Smooth muscle cell (in vitro differentiated cells): ENCODE results near the gene GLOD4. TPM values are rescaled to one million over a fixed set of nuclear protein-coding genes. Genes with fewer than 3 reads are reported as not detected.
A peak's percentile ranks its signal among the peaks of the same experiment; 100 is the strongest.
"Not testable (repeated sequence)": the region's sequence is repeated elsewhere in the genome, so short reads cannot be mapped to it uniquely, and the experiment has no call there.

Source experiments
- DNase-seq: peaks from one replicate; lab custom pipeline; 2025; ENCODE audit not compliant: unreplicated experiment; lab: John Stamatoyannopoulos, UW
- H2AFZ ChIP-seq: fragments of 200-600 bp; sonication (generic); 2 replicates; pipeline ENCODE4 v1.6.0; 2016; ENCODE audit warnings: antibody characterized with exemption, low read depth, mild to moderate bottlenecking
- H3F3A ChIP-seq: fragments of 200-600 bp; sonication (generic); 2 replicates; pipeline ENCODE4 v1.6.0; 2017; ENCODE audit warnings: antibody characterized with exemption, low read depth
- H3K27ac ChIP-seq: fragments of 200-600 bp; sonication (generic); 2 replicates; pipeline ENCODE4 v1.5.1; 2016; ENCODE audit warnings: low read depth, mild to moderate bottlenecking
- H3K27me3 ChIP-seq: fragments of 200-600 bp; sonication (generic); 2 replicates; pipeline ENCODE4 v1.6.1; 2016; ENCODE audit warnings: low read depth, mild to moderate bottlenecking
- H3K36me3 ChIP-seq: fragments of 200-600 bp; sonication (generic); 2 replicates; pipeline ENCODE4 v1.5.1; 2016; ENCODE audit warnings: low read depth
- H3K4me1 ChIP-seq: fragments of 200-600 bp; sonication (generic); 2 replicates; pipeline ENCODE4 v1.5.1; 2016; ENCODE audit warnings: low read depth
- H3K4me2 ChIP-seq: fragments of 200-600 bp; sonication (generic); 2 replicates; pipeline ENCODE4 v1.6.0; 2016; ENCODE audit warnings: mild to moderate bottlenecking
- H3K4me3 ChIP-seq: fragments of 200-600 bp; sonication (generic); 2 replicates; pipeline ENCODE4 v1.5.1; 2016; ENCODE audit warnings: mild to moderate bottlenecking
- H3K79me2 ChIP-seq: fragments of 200-600 bp; sonication (generic); 2 replicates; pipeline ENCODE4 v1.6.0; 2016; ENCODE audit warnings: low read depth, mild to moderate bottlenecking
- H3K9ac ChIP-seq: fragments of 200-600 bp; sonication (generic); 2 replicates; pipeline ENCODE4 v1.6.0; 2016; ENCODE audit warnings: low read depth
- H3K9me3 ChIP-seq: fragments of 200-600 bp; sonication (generic); replicated peaks from 2 replicates; pipeline ENCODE4 v1.5.1; 2016; ENCODE audit warnings: low read depth
- H4K20me1 ChIP-seq: fragments of 200-600 bp; sonication (generic); 2 replicates; pipeline ENCODE4 v1.6.0; 2016; ENCODE audit warnings: low read depth
- WGBS: methylation state at CpG from one replicate; pipeline ENCODE4 v1.1.7; 2016; ENCODE audit warnings: low lambda C conversion rate; 5-methylcytosine and 5-hydroxymethylcytosine counted together
- polyA plus RNA-seq: library from polyadenylated mRNA; unstranded; fragments of >200 nt; fragmentation: Nextera tagmentation; extraction: Ambion mirVana; gene quantifications from 2 replicates; pipeline ENCODE4 v1.2.1, GENCODE V29; 2016
- total RNA-seq: library from RNA; depleted of rRNA; stranded (reverse); fragments of >200 nt; gene quantifications from 2 replicates; pipeline ENCODE4 v1.2.3, GENCODE V29; 2014
- TF ChIP-seq, protein P1 (sequence below): fragments of 200-600 bp; sonication (generic); IDR thresholded peaks from 2 replicates; pipeline ENCODE4 v1.5.1; 2017; ENCODE audit warnings: borderline replicate concordance, mild to moderate bottlenecking, antibody characterized with exemption; ENCODE audit not compliant: insufficient read depth, poor library complexity, severe bottlenecking

GLOD4 gene
- total and polyA plus RNA-seq, 2 experiments from 2014 or later: 47.2 to 53.5 TPM

DNA sequence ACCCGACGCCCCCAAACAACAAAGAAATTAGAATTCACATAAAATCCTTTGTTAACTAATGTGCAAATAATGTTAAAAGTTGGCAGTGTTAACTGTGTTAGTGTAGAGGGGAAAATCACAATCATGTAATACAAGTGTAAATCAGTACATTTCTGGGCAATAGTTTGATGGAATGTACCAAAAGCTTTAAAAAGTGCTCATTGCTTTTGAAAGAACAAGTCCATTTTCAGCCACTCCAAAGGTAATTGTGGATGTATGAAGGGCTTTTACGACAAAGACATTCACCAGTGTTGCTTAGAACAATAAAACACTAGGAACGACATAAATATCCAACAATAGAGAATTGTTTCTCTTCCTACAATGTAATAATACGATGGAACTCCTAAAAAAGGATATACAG lies 9.1 kb downstream of the GLOD4 start:
- H3F3A ChIP-seq: peaks cover 8% of the 10 kb centered on the region
- H3K79me2 ChIP-seq: no peaks in the 10 kb centered on the region
- peaks cover 3% of the 10 kb centered on the region for H4K20me1 ChIP-seq
- H3K4me3 ChIP-seq: no peak overlapping the region
- peaks cover 35% of the 10 kb centered on the region for H3K36me3 ChIP-seq
- H3K4me2 ChIP-seq: no peak overlapping the region
- H3K9ac ChIP-seq: no peak overlapping the region
- no peak overlapping the region for H2AFZ ChIP-seq
- 97% methylated on average over 5 of the region's 5 CpGs for WGBS
- H3K27ac ChIP-seq: peak overlapping the region; percentile 64
- H3K9me3 ChIP-seq: no peaks in the 10 kb centered on the region
- TF ChIP-seq, protein P1, sequence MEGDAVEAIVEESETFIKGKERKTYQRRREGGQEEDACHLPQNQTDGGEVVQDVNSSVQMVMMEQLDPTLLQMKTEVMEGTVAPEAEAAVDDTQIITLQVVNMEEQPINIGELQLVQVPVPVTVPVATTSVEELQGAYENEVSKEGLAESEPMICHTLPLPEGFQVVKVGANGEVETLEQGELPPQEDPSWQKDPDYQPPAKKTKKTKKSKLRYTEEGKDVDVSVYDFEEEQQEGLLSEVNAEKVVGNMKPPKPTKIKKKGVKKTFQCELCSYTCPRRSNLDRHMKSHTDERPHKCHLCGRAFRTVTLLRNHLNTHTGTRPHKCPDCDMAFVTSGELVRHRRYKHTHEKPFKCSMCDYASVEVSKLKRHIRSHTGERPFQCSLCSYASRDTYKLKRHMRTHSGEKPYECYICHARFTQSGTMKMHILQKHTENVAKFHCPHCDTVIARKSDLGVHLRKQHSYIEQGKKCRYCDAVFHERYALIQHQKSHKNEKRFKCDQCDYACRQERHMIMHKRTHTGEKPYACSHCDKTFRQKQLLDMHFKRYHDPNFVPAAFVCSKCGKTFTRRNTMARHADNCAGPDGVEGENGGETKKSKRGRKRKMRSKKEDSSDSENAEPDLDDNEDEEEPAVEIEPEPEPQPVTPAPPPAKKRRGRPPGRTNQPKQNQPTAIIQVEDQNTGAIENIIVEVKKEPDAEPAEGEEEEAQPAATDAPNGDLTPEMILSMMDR: no peak
- peaks cover 15% of the 10 kb centered on the region for H3K4me1 ChIP-seq
- H3K27me3 ChIP-seq: no peaks in the 10 kb centered on the region
- DNase-seq: no peak

DNA sequence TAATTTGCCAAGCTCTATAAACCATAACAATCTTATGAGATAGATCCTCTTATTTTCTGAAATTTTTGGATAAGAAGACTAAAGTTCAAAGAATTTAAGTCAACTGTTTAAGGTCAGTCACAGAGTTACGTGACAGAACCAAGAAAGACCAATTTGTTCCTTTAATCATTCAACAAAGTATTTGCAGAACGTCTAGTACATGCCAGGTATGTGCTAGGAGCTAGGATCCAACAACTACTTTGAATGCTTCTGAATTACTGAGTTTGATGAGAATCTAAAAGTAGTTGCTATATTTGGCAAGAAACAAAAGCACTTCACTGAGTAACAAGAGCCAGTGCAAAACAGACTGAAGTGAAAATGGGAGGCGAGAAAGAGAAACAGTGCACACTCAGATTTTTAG lies 15.0 kb downstream of the GLOD4 start:
- WGBS: 90% methylated on average over 3 of the region's 3 CpGs
- Histone ChIP-seq H3K27ac (no peak overlapping the region), H3F3A (no peaks in the 10 kb centered on the region), H3K9ac (no peak overlapping the region), H3K27me3 (no peaks in the 10 kb centered on the region), H3K4me3 (no peak overlapping the region), H3K79me2 (no peaks in the 10 kb centered on the region), H4K20me1 (no peaks in the 10 kb centered on the region), H2AFZ (no peak overlapping the region), H3K4me1 (no peaks in the 10 kb centered on the region), H3K4me2 (no peak overlapping the region), H3K9me3 (no peaks in the 10 kb centered on the region), H3K36me3 (peaks cover 22% of the 10 kb centered on the region)
- DNase-seq: no peak
- TF ChIP-seq, protein P1: no peak

DNA sequence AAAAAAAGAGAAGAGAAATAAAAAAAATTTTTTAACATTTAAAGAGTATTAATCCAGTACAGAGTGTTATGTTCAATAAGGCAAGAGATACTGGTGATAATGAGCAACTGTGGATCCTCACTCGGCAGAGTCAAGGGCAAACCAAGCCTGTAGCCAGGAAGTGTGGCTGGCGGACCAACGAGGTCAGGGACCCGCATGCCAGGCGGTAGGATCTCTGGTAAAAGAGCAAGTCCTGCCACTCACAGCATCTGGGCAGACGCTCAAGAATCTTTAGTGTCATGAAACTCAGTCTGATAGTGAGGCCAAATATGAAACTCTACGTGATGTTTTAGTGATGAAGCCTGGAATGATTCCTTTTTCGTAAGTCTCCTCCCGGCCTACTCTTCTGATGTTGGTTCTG lies 21.7 kb downstream of the GLOD4 start:
- peaks cover 13% of the 10 kb centered on the region for H3K36me3 ChIP-seq
- no peaks in the 10 kb centered on the region for H3K27me3 ChIP-seq
- no peaks in the 10 kb centered on the region for H3K4me1 ChIP-seq
- H3K9me3 ChIP-seq: no peaks in the 10 kb centered on the region
- peaks cover 6% of the 10 kb centered on the region for H3F3A ChIP-seq
- H4K20me1 ChIP-seq: no peaks in the 10 kb centered on the region
- H3K4me3 ChIP-seq: no peak overlapping the region
- no peaks in the 10 kb centered on the region for H3K79me2 ChIP-seq
- 98% methylated on average over 9 of the region's 9 CpGs for WGBS
- TF ChIP-seq, protein P1: no peak
- no peak overlapping the region for H3K4me2 ChIP-seq
- no peak overlapping the region for H3K9ac ChIP-seq
- H2AFZ ChIP-seq: no peak overlapping the region
- no peak overlapping the region for H3K27ac ChIP-seq
- no peak for DNase-seq

DNA sequence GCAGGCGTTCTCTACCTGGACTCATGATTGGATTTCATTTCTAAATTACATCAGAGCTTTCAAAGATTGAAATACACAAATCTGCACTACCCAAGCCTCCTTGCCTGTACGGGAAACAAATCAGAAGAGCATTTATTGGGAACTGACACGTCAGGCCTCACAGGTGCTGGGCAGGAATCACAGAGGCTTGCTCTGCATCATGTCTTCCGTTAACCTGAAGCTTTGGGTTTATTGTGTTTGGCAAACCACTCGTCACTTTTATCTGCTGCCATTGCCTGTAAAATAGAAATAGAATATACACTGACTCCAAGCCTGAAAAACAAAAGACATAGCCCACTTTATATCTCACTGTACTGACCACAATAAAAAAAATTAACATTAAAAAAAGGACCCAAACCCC lies 22.1 kb downstream of the GLOD4 start:
- WGBS: 97% methylated on average over 5 of the region's 5 CpGs
- H4K20me1 ChIP-seq: no peaks in the 10 kb centered on the region

DNA sequence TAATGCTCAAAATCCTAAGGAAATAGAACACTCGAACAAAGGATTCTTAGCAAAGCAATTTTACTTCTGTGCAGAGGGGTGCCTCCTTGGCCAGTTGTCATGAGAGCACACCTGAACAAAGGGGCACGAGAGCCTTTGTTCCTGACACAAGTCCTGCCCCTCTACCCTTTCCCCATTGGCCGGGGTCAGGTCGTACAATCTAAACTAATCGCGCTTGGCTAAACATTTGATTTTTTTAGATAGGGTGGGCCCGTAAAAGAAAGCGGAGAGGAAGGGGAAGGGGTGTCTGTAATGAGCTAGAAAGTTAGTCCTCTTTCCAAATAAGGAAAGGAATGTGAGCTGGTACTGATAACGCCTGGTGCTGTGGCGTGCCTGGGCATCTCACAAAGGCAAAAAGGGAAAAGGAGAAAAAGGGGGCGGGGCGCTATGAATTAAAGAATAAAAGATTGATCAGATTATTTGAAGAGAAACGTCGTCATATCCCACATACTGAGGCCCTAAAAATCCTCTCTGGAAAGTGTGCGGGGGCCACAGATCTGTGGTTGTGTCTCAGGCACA lies 26.0 kb downstream of the GLOD4 start:
- H3K4me2 ChIP-seq: peak overlapping the region; percentile 26
- 60% methylated on average over 15 of the region's 15 CpGs for WGBS

More for the DNA sequence above, 22.1 kb downstream of the GLOD4 start:
- no peak for DNase-seq
- H3F3A ChIP-seq: peaks cover 6% of the 10 kb centered on the region
- TF ChIP-seq, protein P1: no peak
- H3K4me1 ChIP-seq: no peaks in the 10 kb centered on the region
- H3K4me3 ChIP-seq: no peak overlapping the region
- H3K36me3 ChIP-seq: peaks cover 13% of the 10 kb centered on the region
- H3K9me3 ChIP-seq: no peaks in the 10 kb centered on the region
- H3K9ac ChIP-seq: no peak overlapping the region
- no peak overlapping the region for H3K27ac ChIP-seq
- H3K4me2 ChIP-seq: no peak overlapping the region
- H3K27me3 ChIP-seq: no peaks in the 10 kb centered on the region
- no peaks in the 10 kb centered on the region for H3K79me2 ChIP-seq
- no peak overlapping the region for H2AFZ ChIP-seq

More for the DNA sequence above, 26.0 kb downstream of the GLOD4 start:
- H3K4me1 ChIP-seq, H4K20me1 ChIP-seq, H3K9ac ChIP-seq, H3K9me3 ChIP-seq, DNase-seq, H3K4me3 ChIP-seq, H2AFZ ChIP-seq, H3K27me3 ChIP-seq, H3K79me2 ChIP-seq: not testable (repeated sequence)
- Histone ChIP-seq H3F3A (peaks cover 14% of the 10 kb centered on the region), H3K27ac (peak overlapping the region; percentile 35), H3K36me3 (peaks cover 11% of the 10 kb centered on the region)
